Skeletal muscle tissue (tissue), 4 donors: ENCODE results near the gene HSPA1A. TPM values are rescaled to one million over a fixed set of nuclear protein-coding genes. Genes with fewer than 3 reads are reported as not detected.
A peak's percentile ranks its signal among the peaks of the same experiment; 100 is the strongest.
"Not testable (repeated sequence)": the region's sequence is repeated elsewhere in the genome, so short reads cannot be mapped to it uniquely, and the experiment has no call there.

ENCODE experiments used
- H3K27ac ChIP-seq: one replicate; pipeline ENCODE4 v1.7.0; 2013; ENCODE audit warnings: mild to moderate bottlenecking, low read depth, low read length, inconsistent platforms
- H3K27me3 ChIP-seq, 3 donors: one replicate each; pipeline ENCODE4 v1.7.0; 2013; ENCODE audit warnings: low read length in 3 of 3; ENCODE audit not compliant: control insufficient read depth in 3 of 3, insufficient read depth in 3 of 3
- H3K36me3 ChIP-seq, 3 donors: one replicate each; pipeline ENCODE4 v1.7.0; 2013; ENCODE audit warnings: low read length in 3 of 3; ENCODE audit not compliant: control insufficient read depth in 3 of 3, insufficient read depth in 3 of 3
- H3K4me1 ChIP-seq, 3 donors: one replicate each; pipeline ENCODE4 v1.7.0; 2013; ENCODE audit warnings: low read length in 3 of 3, mild to moderate bottlenecking in 3 of 3; ENCODE audit not compliant: control insufficient read depth in 3 of 3, insufficient read depth in 3 of 3
- H3K4me3 ChIP-seq, 3 donors: one replicate each; pipeline ENCODE4 v1.7.0; 2013; ENCODE audit warnings: low read length in 3 of 3
- H3K9ac ChIP-seq, 3 donors: one replicate each; pipeline ENCODE4 v1.7.0; 2013; ENCODE audit warnings: low read length in 3 of 3, mild to moderate bottlenecking in 3 of 3, moderate library complexity in 2 of 3, low read depth in 1 of 3
- H3K9me3 ChIP-seq, 3 donors: one replicate each; pipeline ENCODE4 v1.7.0; 2013; ENCODE audit warnings: low read length in 3 of 3; ENCODE audit not compliant: control insufficient read depth in 3 of 3
- total RNA-seq: library from RNA; depleted of rRNA; stranded (reverse); fragments of >200 nt; gene quantifications from one replicate; pipeline ENCODE4 v1.2.3, GENCODE V29; 2014
- donor health status: Osteomylitis.

HSPA1A gene
- total RNA-seq, 1 donor from 2014 or later, result 133 TPM

DNA sequence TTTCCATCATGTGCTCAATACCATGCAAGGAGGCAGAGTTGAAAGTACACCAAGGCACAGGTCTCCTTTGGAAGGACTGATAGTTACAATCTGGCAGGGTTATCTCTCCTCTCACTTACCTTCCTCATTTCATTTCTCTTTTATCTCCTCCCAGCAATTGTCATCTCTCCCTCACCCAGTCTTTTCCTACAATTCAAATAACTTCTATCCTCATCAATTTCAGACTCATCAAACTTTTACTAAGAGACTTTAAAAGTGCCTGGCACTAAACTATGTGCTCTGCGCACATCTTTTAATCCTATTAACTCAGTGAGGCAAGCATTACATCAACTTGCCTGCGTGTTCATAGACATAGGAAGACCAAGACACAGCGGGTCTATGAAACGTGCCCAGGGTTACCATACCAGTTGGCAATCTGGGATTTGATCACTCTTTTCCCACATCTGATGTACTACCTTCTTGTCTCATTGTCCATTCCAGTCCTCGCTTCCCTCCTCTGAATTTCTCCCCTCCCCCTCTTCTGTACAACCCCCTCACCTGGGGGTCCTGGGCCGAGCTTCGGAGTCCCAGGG, 21.0 kb upstream of the HSPA1A start:
- H3K9me3 ChIP-seq, result no peaks in the 10 kb centered on the region
- peaks cover 17 to 18% (median 18%) of the 10 kb centered on the region in 3 donors for H3K36me3 ChIP-seq
- peak overlapping the region; percentile 98 to 99 (median 98) for H3K9ac ChIP-seq
- H3K27ac ChIP-seq, result peak overlapping the region; percentile 97
- H3K27me3 ChIP-seq, result no peaks in the 10 kb centered on the region
- H3K4me1 ChIP-seq, result peaks cover 21 to 25% (median 23%) of the 10 kb centered on the region in 3 donors
- peak overlapping the region; percentile 92 to 96 (median 94) for H3K4me3 ChIP-seq

- Histone ChIP-seq H3K27ac (peak overlapping the region; percentile 97), H3K4me1 (peaks cover 21 to 24% (median 23%) of the 10 kb centered on the region in 3 donors), H3K9me3 (no peaks in the 10 kb centered on the region), H3K36me3 (peaks cover 15 to 18% (median 16%) of the 10 kb centered on the region in 3 donors), H3K4me3 (peak overlapping the region; percentile 92 to 96 (median 94)), H3K27me3 (no peaks in the 10 kb centered on the region), H3K9ac (peak overlapping the region; percentile 98 to 99 (median 98))
Observed at GRCh38 chr6:31794866-31795615, 20.3 kb upstream of the HSPA1A start.

- Histone ChIP-seq H3K9me3 (no peaks in the 10 kb centered on the region), H3K4me1 (peaks cover 21 to 24% (median 23%) of the 10 kb centered on the region in 3 donors), H3K36me3 (peaks cover 15 to 18% (median 16%) of the 10 kb centered on the region in 3 donors), H3K27me3 (no peaks in the 10 kb centered on the region), H3K4me3 (peak within 1 kb of the TSS; percentile 92 to 96 (median 94)), H3K27ac (peak within 1 kb of the TSS; percentile 97), H3K9ac (peak within 1 kb of the TSS; percentile 98 to 99 (median 98))
Observed at GRCh38 chr6:31795616-31796298, 19.6 kb upstream of the HSPA1A start, which contains the start of gene VARS1. TSS of gene VARS1 (minus strand) at chr6:31795752. CDS start at chr6:31795217, 535 bp downstream.

GRCh38 chr6:31796993-31797385, 18.4 kb upstream of the HSPA1A start:
- peak overlapping the region; percentile 37 for H3K27ac ChIP-seq
- H3K27me3 ChIP-seq, result no peaks in the 10 kb centered on the region
- H3K36me3 ChIP-seq, result peaks cover 8 to 11% (median 9%) of the 10 kb centered on the region in 3 donors
- no peak overlapping the region for H3K9ac ChIP-seq
- no peak overlapping the region for H3K4me3 ChIP-seq
- H3K9me3 ChIP-seq, result no peaks in the 10 kb centered on the region
- H3K4me1 ChIP-seq, result peaks cover 21 to 24% (median 23%) of the 10 kb centered on the region in 3 donors

GRCh38 chr6:31797588-31797987, 17.8 kb upstream of the HSPA1A start:
- Histone ChIP-seq H3K4me1 (peaks cover 21 to 24% (median 23%) of the 10 kb centered on the region in 3 donors), H3K27ac (peak overlapping the region; percentile 37), H3K36me3 (peaks cover 3 to 5% (median 4%) of the 10 kb centered on the region in 3 donors), H3K9ac (peak overlapping the region in 1 of 3 donors; percentile 16), H3K9me3 (no peaks in the 10 kb centered on the region), H3K27me3 (no peaks in the 10 kb centered on the region), H3K4me3 (no peak overlapping the region)

GRCh38 chr6:31799781-31800180, 15.6 kb upstream of the HSPA1A start:
- H3K4me3 ChIP-seq, result no peak overlapping the region
- no peaks in the 10 kb centered on the region for H3K27me3 ChIP-seq
- no peak overlapping the region for H3K9ac ChIP-seq
- peaks cover 13 to 16% (median 14%) of the 10 kb centered on the region in 3 donors for H3K4me1 ChIP-seq
- H3K27ac ChIP-seq, result no peak overlapping the region
- H3K36me3 ChIP-seq, result peaks cover 0 to 5% (median 4%) of the 10 kb centered on the region in 3 donors
- H3K9me3 ChIP-seq, result no peaks in the 10 kb centered on the region

GRCh38 chr6:31801031-31801927, 14.1 kb upstream of the HSPA1A start:
- not testable (repeated sequence) for H3K27ac ChIP-seq, H3K9ac ChIP-seq, H3K27me3 ChIP-seq, H3K36me3 ChIP-seq, H3K9me3 ChIP-seq, H3K4me3 ChIP-seq
- H3K4me1 ChIP-seq, result peaks cover 12 to 15% (median 12%) of the 10 kb centered on the region in 3 donors

- peaks cover 8 to 14% (median 12%) of the 10 kb centered on the region in 3 donors for H3K4me1 ChIP-seq
- H3K36me3 ChIP-seq, result peaks cover 0 to 6% (median 2%) of the 10 kb centered on the region in 3 donors
- H3K27ac ChIP-seq, result peak overlapping the region; percentile 91
- H3K9ac ChIP-seq, result peak overlapping the region; percentile 84 to 95 (median 93)
- no peaks in the 10 kb centered on the region for H3K9me3 ChIP-seq
- H3K27me3 ChIP-seq, result no peaks in the 10 kb centered on the region
- H3K4me3 ChIP-seq, result peak overlapping the region; percentile 71 to 86 (median 79)
Observed at GRCh38 chr6:31805939-31806469, 9.3 kb upstream of the HSPA1A start.
